ENCODE measurements around the gene OCA2.

OCA2 gene

GRCh38 chr15:27873039-27873438, 226.1 kb downstream of the OCA2 start:
- H3K4me1 ChIP-seq (ENCODE audit: low read length): no peaks in the 10 kb centered on the region
- H3K27ac ChIP-seq (ENCODE audit: low read length): no peak overlapping the region
- H2AFZ ChIP-seq (ENCODE audit: low read length): no peak overlapping the region
- no peaks in the 10 kb centered on the region for H3K27me3 ChIP-seq (replicated peaks; ENCODE audit: insufficient read depth, low read length)
- no peak for DNase-seq
- no peaks in the 10 kb centered on the region for H3K79me2 ChIP-seq (ENCODE audit: low read length)
- no peaks in the 10 kb centered on the region for H3F3A ChIP-seq (ENCODE audit: insufficient read depth, low read length)
- TF ChIP-seq EZH2phosphoT487 (IDR thresholded peaks at IDR 0.05; ENCODE audit: low read length): no peak
- TF ChIP-seq, protein P1, sequence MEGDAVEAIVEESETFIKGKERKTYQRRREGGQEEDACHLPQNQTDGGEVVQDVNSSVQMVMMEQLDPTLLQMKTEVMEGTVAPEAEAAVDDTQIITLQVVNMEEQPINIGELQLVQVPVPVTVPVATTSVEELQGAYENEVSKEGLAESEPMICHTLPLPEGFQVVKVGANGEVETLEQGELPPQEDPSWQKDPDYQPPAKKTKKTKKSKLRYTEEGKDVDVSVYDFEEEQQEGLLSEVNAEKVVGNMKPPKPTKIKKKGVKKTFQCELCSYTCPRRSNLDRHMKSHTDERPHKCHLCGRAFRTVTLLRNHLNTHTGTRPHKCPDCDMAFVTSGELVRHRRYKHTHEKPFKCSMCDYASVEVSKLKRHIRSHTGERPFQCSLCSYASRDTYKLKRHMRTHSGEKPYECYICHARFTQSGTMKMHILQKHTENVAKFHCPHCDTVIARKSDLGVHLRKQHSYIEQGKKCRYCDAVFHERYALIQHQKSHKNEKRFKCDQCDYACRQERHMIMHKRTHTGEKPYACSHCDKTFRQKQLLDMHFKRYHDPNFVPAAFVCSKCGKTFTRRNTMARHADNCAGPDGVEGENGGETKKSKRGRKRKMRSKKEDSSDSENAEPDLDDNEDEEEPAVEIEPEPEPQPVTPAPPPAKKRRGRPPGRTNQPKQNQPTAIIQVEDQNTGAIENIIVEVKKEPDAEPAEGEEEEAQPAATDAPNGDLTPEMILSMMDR (IDR thresholded peaks at IDR 0.05; ENCODE audit: low read length): no peak
- no peak for TF ChIP-seq EZH2 (optimal IDR thresholded peaks at IDR 0.05; ENCODE audit: low read depth, low read length)
- no peaks in the 10 kb centered on the region for H3K9me2 ChIP-seq (replicated peaks; ENCODE audit: insufficient read depth, low read length)
- H3K36me3 ChIP-seq (replicated peaks; ENCODE audit: insufficient read depth, low read length): no peaks in the 10 kb centered on the region
- no peak overlapping the region for H3K4me3 ChIP-seq (ENCODE audit: low read length)
- H4K20me1 ChIP-seq (ENCODE audit: insufficient read depth, low read length): no peaks in the 10 kb centered on the region
- H3K9ac ChIP-seq (ENCODE audit: low read length): no peak overlapping the region
- no peaks in the 10 kb centered on the region for H3K9me3 ChIP-seq (replicated peaks; ENCODE audit: insufficient read depth, low read length)
- H3K4me2 ChIP-seq (ENCODE audit: low read depth, low read length): no peak overlapping the region

GRCh38 chr15:27872355-27872754, 226.8 kb downstream of the OCA2 start:
- H3K4me2 ChIP-seq (ENCODE audit: low read depth, low read length): no peak overlapping the region
- no peaks in the 10 kb centered on the region for H4K20me1 ChIP-seq (ENCODE audit: insufficient read depth, low read length)
- H3K9me2 ChIP-seq (replicated peaks; ENCODE audit: insufficient read depth, low read length): no peaks in the 10 kb centered on the region
- H3K27me3 ChIP-seq (replicated peaks; ENCODE audit: insufficient read depth, low read length): no peaks in the 10 kb centered on the region
- no peaks in the 10 kb centered on the region for H3F3A ChIP-seq (ENCODE audit: insufficient read depth, low read length)
- no peaks in the 10 kb centered on the region for H3K36me3 ChIP-seq (replicated peaks; ENCODE audit: insufficient read depth, low read length)
- H3K4me1 ChIP-seq (ENCODE audit: low read length): no peaks in the 10 kb centered on the region
- no peak overlapping the region for H3K4me3 ChIP-seq (ENCODE audit: low read length)
- H3K9ac ChIP-seq (ENCODE audit: low read length): no peak overlapping the region
- no peak for DNase-seq
- no peak overlapping the region for H2AFZ ChIP-seq (ENCODE audit: low read length)
- H3K79me2 ChIP-seq (ENCODE audit: low read length): no peaks in the 10 kb centered on the region
- H3K27ac ChIP-seq (ENCODE audit: low read length): no peak overlapping the region
- H3K9me3 ChIP-seq (replicated peaks; ENCODE audit: insufficient read depth, low read length): no peaks in the 10 kb centered on the region
- TF ChIP-seq EZH2phosphoT487 (IDR thresholded peaks at IDR 0.05; ENCODE audit: low read length) (no peak), EZH2 (optimal IDR thresholded peaks at IDR 0.05; ENCODE audit: low read depth, low read length) (no peak)
- TF ChIP-seq, protein P1 (IDR thresholded peaks at IDR 0.05; ENCODE audit: low read length): no peak

- Histone ChIP-seq H3F3A (ENCODE audit: insufficient read depth, low read length) (no peaks in the 10 kb centered on the region), H3K9me2 (replicated peaks; ENCODE audit: insufficient read depth, low read length) (no peaks in the 10 kb centered on the region), H3K9me3 (replicated peaks; ENCODE audit: insufficient read depth, low read length) (no peaks in the 10 kb centered on the region), H3K9ac (ENCODE audit: low read length) (no peak overlapping the region), H3K27me3 (replicated peaks; ENCODE audit: insufficient read depth, low read length) (no peaks in the 10 kb centered on the region), H3K27ac (ENCODE audit: low read length) (no peak overlapping the region), H3K4me1 (ENCODE audit: low read length) (no peaks in the 10 kb centered on the region), H3K4me2 (ENCODE audit: low read depth, low read length) (no peak overlapping the region), H3K4me3 (ENCODE audit: low read length) (no peak overlapping the region), H3K36me3 (replicated peaks; ENCODE audit: insufficient read depth, low read length) (no peaks in the 10 kb centered on the region), H3K79me2 (ENCODE audit: low read length) (no peaks in the 10 kb centered on the region), H4K20me1 (ENCODE audit: insufficient read depth, low read length) (no peaks in the 10 kb centered on the region), H2AFZ (ENCODE audit: low read length) (no peak overlapping the region)
- no peak for DNase-seq
- no peak for TF ChIP-seq EZH2phosphoT487 (IDR thresholded peaks at IDR 0.05; ENCODE audit: low read length)
- TF ChIP-seq, protein P1 (IDR thresholded peaks at IDR 0.05; ENCODE audit: low read length): no peak
- TF ChIP-seq EZH2 (optimal IDR thresholded peaks at IDR 0.05; ENCODE audit: low read depth, low read length): no peak
These were observed 227.2 kb downstream of the OCA2 start for GRCh38 chr15:27871902-27872260.
